Left lung (tissue), 10 donors: ENCODE measurements around the gene PRSS22. TPM values are rescaled to one million over a fixed set of nuclear protein-coding genes. Genes with fewer than 3 reads are reported as not detected.

ENCODE experiments used
- ATAC-seq: fragments of 200-7000 bp; cut with Tn5 transposase; one replicate; pipeline ENCODE4 v1.9.1; 2020; ENCODE audit warnings: moderate library complexity
- DNase-seq, 4 donors: peaks; one replicate each; pipeline ENCODE4 v3.0.0-alpha.2; 2013 to 2020
- H3K27ac ChIP-seq, 2 donors: fragments of 200-600 bp; sonication (generic) in 1 of 2; one replicate each; pipeline versions ENCODE4 v1.5.0 to v1.8.0; 2020 to 2021
- H3K27me3 ChIP-seq, 2 donors: fragments of 200-600 bp; sonication (generic) in 1 of 2; one replicate each; pipeline versions ENCODE4 v1.5.0 to v1.8.0; 2020 to 2021
- H3K36me3 ChIP-seq, 2 donors: fragments of 200-600 bp; sonication (generic) in 1 of 2; one replicate each; pipeline versions ENCODE4 v1.5.0 to v1.8.0; 2020 to 2021
- H3K4me1 ChIP-seq, 2 donors: fragments of 200-600 bp; one replicate each; pipeline ENCODE4 v1.8.0; 2021
- H3K4me3 ChIP-seq, 2 donors: fragments of 200-600 bp; sonication (generic) in 1 of 2; one replicate each; pipeline versions ENCODE4 v1.5.0 to v1.8.0; 2020 to 2021; ENCODE audit warnings: mild to moderate bottlenecking in 1 of 2
- H3K9me3 ChIP-seq, 2 donors: fragments of 200-600 bp; sonication (generic) in 1 of 2; one replicate each; pipeline versions ENCODE4 v1.5.0 to v1.8.0; 2020 to 2021
- CTCF ChIP-seq, 2 donors: fragments of 200-600 bp; sonication (generic) in 1 of 2; IDR thresholded peaks; one replicate each; pipeline versions ENCODE4 v1.5.0 to v1.8.0; 2021; ENCODE audit warnings: antibody characterized with exemption in 2 of 2
- intact Hi-C, 2 donors: fragments of 100-400 bp; cut with DNase I; formaldehyde crosslinking; loops; one replicate each; pipeline versions ENCODE4 v1.11.2 to v1.14.2; 2022
- polyA plus RNA-seq, 6 donors: library from polyadenylated mRNA; unstranded; fragments of 120-200 nt; gene quantifications; one replicate each; pipeline ENCODE4 v1.2.1, GENCODE V29; 2013; ENCODE audit not compliant: insufficient read length in 6 of 6
- total RNA-seq, 2 donors: library from RNA; stranded (reverse); fragmentation: NEBNext Ultra II Directional; extraction: Animal tissue kit (Norgen Biotek cat#: 25700); gene quantifications; one replicate each; pipeline ENCODE4 v1.2.1, GENCODE V29; 2021
- donor health status: DM: no; HTN: yes; CAD: no.
- donor health status: DM: no; HTN: no; CAD: no.

Gene PRSS22
- total and polyA plus RNA-seq, 8 donors = 11.9 to 17.3 (median 15.9) TPM

- no peak for ATAC-seq
- Histone ChIP-seq H3K4me1 (peaks cover 5 to 7% of the 10 kb centered on the region in 2 donors), H3K4me3 (no peak overlapping the region), H3K27ac (no peak overlapping the region), H3K9me3 (no peaks in the 10 kb centered on the region), H3K36me3 (peaks cover 0 to 40% of the 10 kb centered on the region in 2 donors), H3K27me3 (no peaks in the 10 kb centered on the region)
- no peak for TF ChIP-seq CTCF (IDR thresholded peaks at IDR 0.05)
- DNase-seq = no peak
- intact Hi-C loops = no loop called here
Measured at GRCh38 chr16:2899564-2900072, 41.6 kb upstream of the PRSS22 start.

DNA sequence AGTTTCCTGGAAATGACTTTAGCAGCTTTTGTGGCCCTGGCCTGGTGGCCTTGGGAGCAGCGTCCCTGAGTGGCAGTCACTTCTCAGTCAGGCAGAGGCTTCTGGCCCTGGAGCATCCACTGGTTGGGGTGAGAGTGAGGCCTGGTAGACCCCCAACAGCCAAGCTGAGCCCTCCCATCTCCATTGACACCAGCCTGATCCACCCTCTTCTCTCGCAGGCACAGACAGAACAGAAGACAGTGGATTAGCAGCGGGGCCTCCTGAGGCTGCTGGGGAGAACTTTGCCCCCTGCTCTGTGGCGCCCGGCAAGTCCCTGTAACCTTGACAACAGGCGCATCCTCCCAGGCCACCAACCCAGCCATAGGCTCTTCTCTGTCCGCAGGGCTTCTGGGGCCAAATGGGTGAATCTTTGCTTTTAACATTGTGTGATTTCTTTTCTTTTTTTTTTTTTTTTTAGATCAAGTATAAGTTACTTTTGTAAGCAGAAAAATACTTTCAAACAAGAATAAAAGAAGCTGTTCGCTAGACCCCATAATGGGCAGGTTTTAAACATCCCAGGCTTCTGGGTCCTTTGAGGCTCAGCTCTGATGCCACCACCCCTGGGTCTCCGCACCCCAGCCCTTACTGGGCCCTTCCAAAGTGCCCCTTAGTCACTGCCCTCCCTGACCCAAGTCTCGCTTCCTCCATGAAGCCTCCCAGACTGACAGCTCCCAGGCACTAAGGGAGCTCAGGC lies 41.0 kb upstream of the PRSS22 start:
- intact Hi-C loops = no loop called here
- H3K4me1 ChIP-seq = peaks cover 5 to 7% of the 10 kb centered on the region in 2 donors
- no peak for DNase-seq
- no peak for TF ChIP-seq CTCF (IDR thresholded peaks at IDR 0.05)
- ATAC-seq = no peak
- H3K9me3 ChIP-seq = no peaks in the 10 kb centered on the region
- peaks cover 0 to 40% of the 10 kb centered on the region in 2 donors for H3K36me3 ChIP-seq
- H3K4me3 ChIP-seq = no peak overlapping the region
- H3K27me3 ChIP-seq = no peaks in the 10 kb centered on the region
- H3K27ac ChIP-seq = no peak overlapping the region

DNA sequence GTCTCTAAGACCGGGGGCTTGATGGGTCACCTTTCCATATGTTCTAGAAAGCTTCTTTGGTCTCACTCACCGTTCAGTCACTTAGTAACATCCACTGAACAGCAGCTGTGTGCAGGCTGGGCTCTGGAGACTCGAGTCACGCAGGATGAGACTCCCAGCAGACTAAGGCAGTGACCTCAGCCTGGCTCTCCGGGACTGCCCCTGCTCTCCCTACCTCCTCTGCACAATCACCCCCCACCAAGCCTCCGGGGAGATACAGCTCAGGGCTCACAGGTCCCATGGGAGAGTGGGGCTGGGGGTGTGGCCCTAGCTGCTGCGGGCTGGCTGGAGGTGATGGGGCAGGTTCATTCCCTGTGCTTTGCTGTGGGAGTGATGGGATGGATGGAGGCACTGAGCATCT lies 39.1 kb upstream of the PRSS22 start:
- TF ChIP-seq CTCF (IDR thresholded peaks at IDR 0.05) = no peak
- H3K27me3 ChIP-seq = no peaks in the 10 kb centered on the region
- no peak for ATAC-seq
- no peaks in the 10 kb centered on the region for H3K4me1 ChIP-seq
- H3K4me3 ChIP-seq = no peak overlapping the region
- DNase-seq = no peak
- H3K9me3 ChIP-seq = no peaks in the 10 kb centered on the region
- intact Hi-C loops = no loop called here
- no peak overlapping the region for H3K27ac ChIP-seq
- peaks cover 0 to 40% of the 10 kb centered on the region in 2 donors for H3K36me3 ChIP-seq

- no peak overlapping the region for H3K27ac ChIP-seq
- DNase-seq (no peak), ATAC-seq (no peak)
- no peaks in the 10 kb centered on the region for H3K27me3 ChIP-seq
- no peaks in the 10 kb centered on the region for H3K4me1 ChIP-seq
- intact Hi-C loops = no loop called here
- H3K4me3 ChIP-seq = no peak overlapping the region
- no peak for TF ChIP-seq CTCF (IDR thresholded peaks at IDR 0.05)
- H3K9me3 ChIP-seq = no peaks in the 10 kb centered on the region
- H3K36me3 ChIP-seq = peaks cover 0 to 40% of the 10 kb centered on the region in 2 donors
Measured at GRCh38 chr16:2896480-2897010, 38.6 kb upstream of the PRSS22 start.

DNA sequence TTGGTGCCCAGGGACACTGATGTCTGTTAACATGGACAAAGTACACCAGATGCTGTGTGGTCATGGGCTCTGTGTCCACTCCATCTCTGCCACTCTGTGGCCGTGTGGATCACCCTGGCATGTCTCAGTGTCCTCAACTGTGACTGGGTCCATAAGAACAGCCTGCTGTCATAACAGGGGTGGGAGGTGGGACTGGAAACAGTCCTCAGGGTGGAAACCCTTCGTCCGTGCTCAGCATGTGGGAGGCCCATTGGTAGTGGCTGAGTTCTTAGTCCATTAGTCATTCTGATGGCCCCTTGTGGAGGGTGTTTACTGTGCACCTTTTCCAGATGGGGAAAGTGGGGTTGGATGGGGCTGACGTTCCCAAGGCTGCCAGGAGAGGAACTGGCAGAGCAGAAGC lies 37.8 kb upstream of the PRSS22 start:
- DNase-seq = no peak
- intact Hi-C loops = no loop called here
- TF ChIP-seq CTCF (IDR thresholded peaks at IDR 0.05) = no peak
- Histone ChIP-seq H3K4me3 (no peak overlapping the region), H3K9me3 (no peaks in the 10 kb centered on the region), H3K27me3 (no peaks in the 10 kb centered on the region), H3K4me1 (no peaks in the 10 kb centered on the region), H3K36me3 (peaks cover 0 to 40% of the 10 kb centered on the region in 2 donors), H3K27ac (no peak overlapping the region)
- no peak for ATAC-seq
